ENCODE data around the gene XYLT1. TPM values are rescaled to one million over a fixed set of nuclear protein-coding genes. Genes with fewer than 3 reads are reported as not detected.

Gene XYLT1
- total and polyA plus RNA-seq, 2 of the 8 experiments (the other 6 are each of a cell fraction or from before 2014, with no cell fraction given), result 6.6 to 25.4 TPM

DNA sequence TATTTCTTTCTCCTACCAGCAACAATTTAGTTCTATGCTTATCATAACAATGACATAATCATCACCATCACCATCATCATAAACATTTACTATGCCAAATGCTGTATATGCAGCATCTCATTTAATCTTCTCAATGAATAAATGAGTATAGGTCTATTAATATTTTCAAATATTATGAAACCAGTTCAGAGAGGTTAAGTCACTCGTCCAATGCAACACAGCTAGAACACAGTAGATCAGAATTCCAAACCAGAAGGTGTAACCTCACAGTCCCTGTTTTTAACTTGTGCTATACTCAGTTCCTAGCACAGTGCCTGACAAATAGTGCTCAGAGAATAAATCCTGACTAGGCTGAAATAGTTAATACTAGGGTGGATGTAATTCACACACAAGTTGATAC lies 314.8 kb downstream of the XYLT1 start:
- H2BK20ac ChIP-seq (ENCODE audit: low read length), result no peak overlapping the region
- H3K4me3 ChIP-seq (ENCODE audit: extremely low read depth in 1 of 4, insufficient read depth in 2 of 4, low read depth in 3 of 4, low read length in 4 of 4), result no peak overlapping the region
- DNase-seq (ENCODE audit: low read depth in 1 of 2, low spot score in 2 of 2) (no peak), FAIRE-seq (no peak)
- H2BK12ac ChIP-seq (ENCODE audit: low read depth, low read length), result no peak overlapping the region
- 77% methylated on average over 1 of the region's 1 CpG; no CpG with 5 or more reads in 1 of the 2 experiments for WGBS, 2 experiments (ENCODE audit: extremely low coverage in 1 of 2, insufficient coverage in 1 of 2, insufficient read length in 1 of 2, insufficient replicate concordance in 2 of 2, low coverage in 1 of 2, low lambda C conversion rate in 2 of 2, missing lambda C conversion rate in 1 of 2)
- no peaks in the 10 kb centered on the region for H3K79me1 ChIP-seq (ENCODE audit: low read depth, low read length)
- no peak overlapping the region for H2BK15ac ChIP-seq (ENCODE audit: low read length)
- TF ChIP-seq JUND (IDR thresholded peaks at IDR 0.05; ENCODE audit: low read length), result no peak
- ChIA-PET POLR2A (ENCODE audit: partially characterized antibody) (no interaction called here), CTCF (ENCODE audit: partially characterized antibody) (interaction anchor here (0.7 to 1.2 kb wide), 3 partner anchors 9 to 589 kb away, joined by 3 read pairs; no protein-coding TSS in a partner anchor)
- no peak overlapping the region for H3K56ac ChIP-seq (replicated peaks; ENCODE audit: insufficient read length, low read depth, low read length)
- no peaks in the 10 kb centered on the region for H3K9me3 ChIP-seq (ENCODE audit: insufficient read depth in 2 of 2, low read depth in 1 of 2, low read length in 1 of 2)
- no peak overlapping the region for H4K5ac ChIP-seq (ENCODE audit: insufficient read length, low read depth, low read length)
- no peaks in the 10 kb centered on the region for H3K23me2 ChIP-seq (ENCODE audit: low read depth, low read length)
- H3K4me1 ChIP-seq (replicated peaks in 1 of 4; ENCODE audit: control insufficient read depth in 3 of 4, insufficient read depth in 4 of 4, low read length in 3 of 4), result peaks cover under 1 to 8% (median 6%) of the 10 kb centered on the region in 4 experiments
- no peak overlapping the region for H3K4ac ChIP-seq (replicated peaks; ENCODE audit: insufficient read length, low read depth, low read length)
- no peak overlapping the region for H3K18ac ChIP-seq (ENCODE audit: extremely low read depth, low read length)
- H2BK120ac ChIP-seq (replicated peaks; ENCODE audit: low read depth, low read length), result no peak overlapping the region
- H3K4me2 ChIP-seq (ENCODE audit: insufficient read depth in 1 of 2, low read depth in 2 of 2, low read length in 2 of 2), result no peak overlapping the region
- H3K9ac ChIP-seq (replicated peaks in 1 of 4; ENCODE audit: extremely low read depth in 1 of 4, low read depth in 3 of 4, low read length in 3 of 4), result no peak overlapping the region
- H3K27me3 ChIP-seq (replicated peaks in 1 of 4; ENCODE audit: control insufficient read depth in 3 of 4, extremely low read depth in 1 of 4, insufficient read depth in 3 of 4, low read length in 3 of 4), result no peaks in the 10 kb centered on the region
- H2BK5ac ChIP-seq (ENCODE audit: low read depth, low read length), result no peak overlapping the region
- no peaks in the 10 kb centered on the region for H3K79me2 ChIP-seq (ENCODE audit: control insufficient read depth in 1 of 2, insufficient read depth in 2 of 2, low read length in 2 of 2)
- H3K23ac ChIP-seq (ENCODE audit: insufficient read length), result no peak overlapping the region
- H2AFZ ChIP-seq (ENCODE audit: low read length), result no peak overlapping the region
- no peak overlapping the region for H2AK5ac ChIP-seq (ENCODE audit: low read depth, low read length)
- H3K27ac ChIP-seq (ENCODE audit: low read depth, low read length), result no peak overlapping the region
- H4K91ac ChIP-seq (replicated peaks; ENCODE audit: insufficient read length, low read length), result no peak overlapping the region
- no peak overlapping the region for H4K8ac ChIP-seq (ENCODE audit: extremely low read depth, insufficient read depth, low read length)
- no peak overlapping the region for H3K14ac ChIP-seq (ENCODE audit: insufficient read length)
- peaks cover 0 to 2% of the 10 kb centered on the region in 2 experiments for H4K20me1 ChIP-seq (replicated peaks in 1 of 2; ENCODE audit: control insufficient read depth in 1 of 2, insufficient read depth in 2 of 2, low read length in 2 of 2)
- no peaks in the 10 kb centered on the region for H3K36me3 ChIP-seq (ENCODE audit: control insufficient read depth in 2 of 4, insufficient read depth in 4 of 4, low read length in 3 of 4)

All from H1 (cell line).